Right renal cortex interstitium (tissue), 3 donors: ENCODE measurements around the gene FAM20C. TPM values are rescaled to one million over a fixed set of nuclear protein-coding genes. Genes with fewer than 3 reads are reported as not detected.

Experiments
- DNase-seq, 3 donors: peaks; one replicate each; pipeline ENCODE4 v3.0.0-alpha.2; 2013; ENCODE audit warnings: low read depth in 3 of 3, low spot score in 2 of 3
- polyA plus RNA-seq, 3 donors: library from polyadenylated mRNA; unstranded; fragments of 120-200 nt; gene quantifications; one replicate each; pipeline ENCODE4 v1.2.1, GENCODE V29; 2013; ENCODE audit not compliant: insufficient read length in 3 of 3

The FAM20C gene
- polyA plus RNA-seq, 3 donors: 53.8 to 75.4 (median 59.7) TPM

GRCh38 chr7:220151-220841 is 27.9 kb downstream of the FAM20C start:
- peak in 1 of 3 donors; percentile 42 for DNase-seq

DNA sequence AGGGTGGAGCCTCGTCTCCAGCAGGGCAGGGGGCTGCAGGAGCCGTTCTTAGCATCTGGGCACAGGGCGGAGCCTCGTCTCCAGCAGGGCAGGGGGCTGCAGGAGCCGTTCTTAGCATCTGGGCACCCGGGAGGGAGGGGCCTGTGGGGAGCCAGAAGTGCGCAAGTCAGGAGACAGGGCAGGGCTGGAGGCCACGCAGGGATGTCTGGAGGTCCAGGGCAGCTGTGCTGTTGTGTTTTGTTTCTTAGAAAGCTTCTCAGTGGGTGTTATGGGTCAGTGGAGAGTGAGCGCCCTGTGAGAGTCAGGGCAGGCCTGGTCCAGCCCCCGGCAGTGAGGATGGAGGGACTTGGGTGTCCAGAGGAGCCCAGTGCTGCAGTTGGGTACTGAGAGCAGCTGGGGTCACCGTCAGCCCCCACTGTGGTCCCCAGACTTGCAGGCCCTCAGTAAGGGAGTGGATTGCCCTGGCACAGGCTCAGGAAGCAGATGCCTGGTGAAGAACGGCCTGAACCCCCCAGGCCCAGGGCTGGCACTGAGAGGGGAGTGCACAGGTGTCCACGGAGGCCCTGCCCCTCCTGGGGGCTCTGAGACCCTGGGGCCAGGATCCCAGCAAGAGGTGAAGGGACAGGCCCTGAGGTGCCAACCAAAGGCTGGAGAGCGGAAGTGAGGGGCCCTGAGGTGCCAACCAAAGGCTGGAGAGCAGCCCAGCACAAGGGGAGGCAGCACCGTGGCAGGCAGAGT is 29.8 kb downstream of the FAM20C start:
- DNase-seq: no peak

- no peak for DNase-seq
Observed at GRCh38 chr7:222716-223041, 30.3 kb downstream of the FAM20C start.

DNA sequence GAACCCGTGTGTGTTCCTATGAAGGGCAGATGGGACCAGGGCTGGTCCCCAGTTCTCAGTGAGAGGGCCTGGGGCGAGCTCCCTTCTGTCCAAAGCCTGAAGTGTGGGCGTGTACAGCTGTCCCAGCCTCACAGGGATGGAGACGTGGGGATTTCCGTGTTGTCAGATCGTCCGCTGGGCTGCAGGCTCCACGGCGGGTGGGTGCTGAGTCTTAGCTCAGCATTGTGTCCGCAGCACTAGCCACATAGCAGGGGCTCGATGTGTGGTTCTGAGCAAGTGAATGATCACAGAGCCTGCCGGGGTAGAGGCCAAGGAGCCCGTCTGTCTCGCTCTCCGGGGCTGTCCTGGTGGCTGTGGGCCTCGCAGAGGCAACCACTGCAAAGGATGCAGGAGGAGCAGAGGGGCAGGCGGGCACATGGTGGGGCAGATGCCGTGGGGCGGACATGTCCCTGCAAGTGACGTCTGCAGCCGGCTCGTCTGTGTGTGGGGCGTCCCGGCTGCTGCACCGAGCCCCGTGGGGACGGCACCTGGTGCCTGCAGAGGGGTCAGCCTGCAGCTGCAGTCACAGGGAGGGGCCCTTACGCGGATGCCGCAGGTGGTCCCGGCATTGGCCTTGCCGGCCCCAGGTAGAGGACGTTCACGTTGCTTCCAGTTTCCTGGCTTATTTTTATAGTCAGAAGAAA is 30.9 kb downstream of the FAM20C start:
- no peak for DNase-seq

DNA sequence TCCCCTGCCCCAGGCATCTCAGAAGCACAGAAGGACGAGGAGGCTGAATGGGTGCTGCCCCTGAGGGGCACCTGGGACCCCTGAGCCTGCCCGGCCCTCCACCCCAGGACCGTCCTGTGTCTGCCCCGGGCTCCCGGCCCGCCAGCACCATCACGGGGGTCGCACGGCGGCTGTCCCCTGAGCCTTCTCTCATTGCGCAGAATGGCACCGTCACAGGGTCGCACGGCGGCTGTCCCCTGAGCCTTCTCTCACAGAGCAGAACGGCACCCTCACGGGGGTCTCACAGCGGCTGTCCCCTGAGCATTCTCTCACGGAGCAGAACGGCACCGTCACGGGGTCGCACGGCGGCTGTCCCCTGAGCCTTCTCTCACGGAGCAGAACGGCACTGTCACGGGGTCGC is 31.5 kb downstream of the FAM20C start:
- DNase-seq: no peak

DNA sequence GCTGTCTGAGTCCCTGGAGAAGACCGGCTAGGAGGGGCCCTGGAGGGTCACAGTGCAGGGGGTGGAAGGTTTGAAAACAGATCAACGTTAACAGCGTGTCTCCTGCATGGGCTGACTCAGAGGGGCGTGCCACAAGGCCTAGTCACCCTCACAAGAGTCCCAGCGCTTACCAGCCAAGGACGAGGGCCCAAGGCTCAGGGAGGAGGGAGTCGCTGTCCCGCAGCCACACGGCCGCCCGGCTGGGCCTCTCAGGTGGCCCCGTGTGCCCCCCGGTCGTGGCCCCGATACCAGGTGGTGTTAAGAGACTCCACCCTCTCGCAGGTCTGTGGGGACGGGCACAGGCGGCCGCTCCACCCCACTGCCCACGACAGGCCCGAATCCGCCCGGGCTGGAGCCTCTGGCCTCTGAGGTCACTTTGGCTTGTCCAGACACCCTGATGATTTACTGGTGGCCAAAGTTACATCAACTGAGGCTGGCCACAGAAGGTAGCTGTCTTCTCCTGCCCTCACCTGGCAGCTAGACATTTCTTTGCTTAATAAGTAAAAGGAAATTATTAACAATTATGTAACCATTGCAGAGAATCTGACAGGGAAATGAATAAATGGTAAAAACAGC is 34.0 kb downstream of the FAM20C start:
- no peak for DNase-seq

- DNase-seq: no peak
Observed at GRCh38 chr7:227926-228325, 35.6 kb downstream of the FAM20C start.

DNA sequence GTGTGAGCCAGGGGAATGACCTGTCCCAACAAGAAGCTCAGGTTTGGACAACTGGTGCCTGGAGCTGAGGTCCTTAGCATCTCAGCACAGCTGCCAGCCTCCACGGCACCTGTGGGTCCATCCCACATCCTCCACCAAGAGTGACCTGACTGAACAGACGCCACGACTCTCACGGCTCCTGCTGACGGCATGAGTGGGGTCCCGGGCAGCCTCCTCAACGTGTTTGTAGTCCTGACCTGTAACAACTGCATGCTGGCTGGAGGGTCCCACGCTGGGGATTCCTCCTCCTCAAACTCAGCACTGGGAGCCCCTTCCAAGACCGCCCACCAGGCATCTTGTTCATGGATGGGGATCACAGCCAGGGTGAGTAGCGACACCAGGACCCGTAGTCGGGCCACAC is 36.2 kb downstream of the FAM20C start:
- no peak for DNase-seq

- no peak for DNase-seq
Observed at GRCh38 chr7:229184-229964, 37.0 kb downstream of the FAM20C start.

DNA sequence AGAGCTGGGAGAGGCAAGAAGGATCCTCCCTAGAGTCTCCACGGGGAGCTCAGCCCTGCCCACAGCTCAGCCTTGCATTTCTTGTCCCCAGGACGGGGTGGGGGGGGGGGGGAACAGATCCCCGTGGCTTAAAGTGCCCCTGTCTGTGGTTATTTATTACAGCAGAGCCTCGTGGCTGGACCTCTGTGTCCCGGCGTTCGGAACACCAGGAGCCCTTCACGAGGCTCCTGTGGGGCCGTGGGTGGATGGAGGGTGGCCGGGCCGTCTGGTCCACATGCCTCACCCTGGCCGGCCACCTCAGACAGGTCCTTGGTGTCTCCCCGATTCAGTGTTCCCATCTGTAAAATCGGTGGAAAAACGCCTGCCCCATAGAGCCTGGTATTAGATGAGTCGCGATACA is 37.9 kb downstream of the FAM20C start:
- no peak for DNase-seq

- DNase-seq: no peak
Observed at GRCh38 chr7:231030-231857, 38.9 kb downstream of the FAM20C start.

- no peak for DNase-seq
Observed at GRCh38 chr7:231858-232246, 39.5 kb downstream of the FAM20C start.

DNA sequence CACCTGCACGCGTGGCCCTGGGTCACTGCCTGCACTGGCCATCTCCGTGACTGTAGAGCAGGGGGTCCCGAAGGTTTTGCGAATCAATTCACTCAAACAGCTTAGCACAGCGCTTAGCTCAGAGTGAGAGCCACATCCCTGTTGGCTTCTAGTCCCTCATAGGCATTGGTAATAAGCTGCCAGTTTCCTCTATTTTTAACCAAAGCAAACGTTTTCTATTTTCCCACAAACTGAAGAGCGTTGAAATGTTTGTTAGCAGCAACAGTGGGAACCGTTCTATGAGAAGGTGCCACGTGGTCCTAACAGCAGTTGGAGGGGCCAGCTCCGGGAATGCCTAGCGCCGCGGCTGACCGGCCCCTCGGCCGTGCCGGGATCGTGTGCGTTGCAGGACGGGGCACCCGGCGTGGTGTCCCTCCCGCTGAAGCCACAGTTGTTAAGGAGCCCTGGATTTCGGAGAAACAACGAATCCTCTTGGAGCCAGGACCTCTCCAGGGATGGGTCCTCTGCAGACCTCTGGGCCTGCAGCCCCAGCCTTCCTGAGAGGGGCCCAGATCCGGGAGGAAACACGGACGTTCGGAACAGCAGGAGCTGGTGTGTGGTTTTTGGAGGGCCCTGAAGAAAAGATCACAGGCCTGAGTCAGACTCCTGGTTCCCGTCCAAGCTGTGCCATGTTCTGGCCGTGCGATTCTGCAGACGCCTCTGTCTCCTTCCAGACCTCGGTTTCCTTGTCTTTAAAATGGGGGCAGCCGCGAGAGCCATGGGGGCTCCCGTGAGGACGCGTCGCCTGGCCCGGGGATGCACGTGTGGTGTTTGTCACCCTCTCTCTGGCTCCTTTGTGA is 40.3 kb downstream of the FAM20C start:
- no peak for DNase-seq

- no peak for DNase-seq
Observed at GRCh38 chr7:233249-234035, 41.1 kb downstream of the FAM20C start.

- DNase-seq: no peak
Observed at GRCh38 chr7:234051-234707, 41.8 kb downstream of the FAM20C start.

GRCh38 chr7:234708-235553 is 42.6 kb downstream of the FAM20C start:
- no peak for DNase-seq
